Stimulated activated CD4-positive, alpha-beta T cell treated with anti-CD3 and anti-CD28 coated beads, Interleukin-2, amount 100 ng/mL, for 24 hours (primary cell): ENCODE measurements around the gene CCDC34.

Experiments
- DNase-seq, 2 donors: peaks; one replicate each; pipeline ENCODE4 v3.0.0-alpha.2; 2020

CCDC34 gene

GRCh38 chr11:27391331-27392015, 28.5 kb upstream of the CCDC34 start:
- DNase-seq: no peak

GRCh38 chr11:27390318-27391295, 27.6 kb upstream of the CCDC34 start:
- no peak for DNase-seq

GRCh38 chr11:27388869-27389268, 25.9 kb upstream of the CCDC34 start:
- DNase-seq: no peak

- no peak for DNase-seq
Measured at GRCh38 chr11:27388001-27388400, 25.0 kb upstream of the CCDC34 start.

GRCh38 chr11:27387362-27387761, 24.3 kb upstream of the CCDC34 start:
- no peak for DNase-seq

- no peak for DNase-seq
Measured at GRCh38 chr11:27386181-27386845, 23.3 kb upstream of the CCDC34 start.

- no peak for DNase-seq
Measured at GRCh38 chr11:27385245-27385644, 22.2 kb upstream of the CCDC34 start.

GRCh38 chr11:27384227-27384626, 21.2 kb upstream of the CCDC34 start:
- no peak for DNase-seq

GRCh38 chr11:27383645-27384044, 20.6 kb upstream of the CCDC34 start:
- DNase-seq: no peak

- DNase-seq: no peak
Measured at GRCh38 chr11:27381238-27381666, 18.2 kb upstream of the CCDC34 start.

GRCh38 chr11:27380771-27381170, 17.8 kb upstream of the CCDC34 start:
- no peak for DNase-seq

GRCh38 chr11:27379449-27379848, 16.4 kb upstream of the CCDC34 start:
- no peak for DNase-seq

GRCh38 chr11:27375370-27375769, 12.4 kb upstream of the CCDC34 start:
- no peak for DNase-seq

- no peak for DNase-seq
Measured at GRCh38 chr11:27373856-27374602, 11.0 kb upstream of the CCDC34 start.

GRCh38 chr11:27373392-27373791, 10.4 kb upstream of the CCDC34 start:
- DNase-seq: no peak

GRCh38 chr11:27372164-27372563, 9.1 kb upstream of the CCDC34 start:
- no peak for DNase-seq

GRCh38 chr11:27371489-27371888, 8.5 kb upstream of the CCDC34 start:
- no peak for DNase-seq

GRCh38 chr11:27370374-27370773, 7.4 kb upstream of the CCDC34 start:
- no peak for DNase-seq

GRCh38 chr11:27367881-27368280, 4.9 kb upstream of the CCDC34 start:
- no peak for DNase-seq

GRCh38 chr11:27363576-27364117, 632 bp upstream of the CCDC34 start:
- DNase-seq: no peak

GRCh38 chr11:27361649-27362431, 1.2 kb downstream of the CCDC34 start:
- DNase-seq: no peak

GRCh38 chr11:27358296-27358695, 4.7 kb downstream of the CCDC34 start:
- no peak for DNase-seq
